GM21381 (cell line): ENCODE data around the gene ZBTB32.
"Not testable (repeated sequence)": the region's sequence is repeated elsewhere in the genome, so short reads cannot be mapped to it uniquely, and the experiment has no call there.

Experiments used
- ATAC-seq: cut with Tn5 transposase; IDR thresholded peaks from one replicate; pipeline ENCODE4 v1.9.1; 2021; ENCODE audit warnings: mild to moderate bottlenecking, moderate library complexity; ENCODE audit not compliant: unreplicated experiment

Gene ZBTB32

GRCh38 chr19:35718345-35719041 is 14.1 kb downstream of the ZBTB32 start:
- no peak for ATAC-seq

DNA sequence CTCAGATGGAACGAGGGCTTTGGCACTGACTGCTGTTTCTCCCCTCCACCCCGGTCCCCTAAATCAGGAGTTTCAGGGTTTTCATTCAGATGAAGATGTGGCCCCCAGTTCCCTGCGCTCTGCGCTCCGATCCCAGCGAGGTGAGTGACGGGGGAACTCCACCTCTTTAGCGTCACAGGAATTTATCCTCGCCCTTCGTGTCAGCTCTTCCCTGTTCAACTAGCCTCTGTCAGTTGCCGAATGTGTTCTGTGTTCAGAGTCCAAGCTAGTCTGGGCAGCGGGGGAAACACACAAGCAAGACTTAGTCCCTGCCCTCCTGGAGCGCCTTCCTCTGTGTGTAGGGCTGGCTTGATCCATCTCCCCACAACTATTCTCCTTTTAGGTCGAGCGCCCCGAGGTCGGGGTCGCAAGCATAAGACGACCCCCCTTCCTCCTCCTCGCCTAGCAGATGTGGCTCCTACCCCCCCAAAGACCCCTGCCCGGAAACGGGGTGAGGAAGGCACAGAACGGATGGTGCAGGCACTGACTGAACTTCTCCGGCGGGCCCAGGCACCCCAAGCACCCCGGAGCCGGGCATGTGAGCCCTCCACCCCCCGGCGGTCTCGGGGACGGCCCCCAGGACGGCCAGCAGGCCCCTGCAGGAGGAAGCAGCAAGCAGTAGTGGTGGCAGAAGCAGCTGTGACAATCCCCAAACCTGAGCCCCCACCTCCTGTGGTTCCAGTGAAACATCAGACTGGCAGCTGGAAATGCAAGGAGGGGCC is 15.2 kb downstream of the ZBTB32 start:
- ATAC-seq = no peak

DNA sequence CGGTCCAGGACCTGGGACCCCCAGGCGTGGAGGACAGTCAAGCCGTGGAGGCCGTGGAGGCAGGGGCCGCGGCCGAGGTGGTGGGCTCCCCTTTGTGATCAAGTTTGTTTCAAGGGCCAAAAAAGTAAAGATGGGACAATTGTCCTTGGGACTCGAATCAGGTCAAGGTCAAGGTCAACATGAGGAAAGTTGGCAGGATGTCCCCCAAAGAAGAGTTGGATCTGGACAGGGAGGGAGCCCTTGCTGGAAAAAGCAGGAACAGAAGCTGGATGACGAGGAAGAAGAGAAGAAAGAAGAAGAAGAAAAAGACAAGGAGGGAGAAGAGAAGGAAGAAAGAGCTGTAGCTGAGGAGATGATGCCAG is 15.8 kb downstream of the ZBTB32 start:
- ATAC-seq = no peak

DNA sequence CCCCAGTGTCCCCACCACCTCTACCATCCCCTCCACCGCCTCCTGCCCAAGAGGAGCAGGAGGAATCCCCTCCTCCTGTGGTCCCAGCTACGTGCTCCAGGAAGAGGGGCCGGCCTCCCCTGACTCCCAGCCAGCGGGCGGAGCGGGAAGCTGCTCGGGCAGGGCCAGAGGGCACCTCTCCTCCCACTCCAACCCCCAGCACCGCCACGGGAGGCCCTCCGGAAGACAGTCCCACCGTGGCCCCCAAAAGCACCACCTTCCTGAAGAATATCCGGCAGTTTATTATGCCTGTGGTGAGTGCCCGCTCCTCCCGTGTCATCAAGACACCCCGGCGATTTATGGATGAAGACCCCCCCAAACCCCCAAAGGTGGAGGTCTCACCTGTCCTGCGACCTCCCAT is 16.3 kb downstream of the ZBTB32 start:
- no peak for ATAC-seq

- no peak for ATAC-seq
These were observed 17.0 kb downstream of the ZBTB32 start for GRCh38 chr19:35721374-35721773.

GRCh38 chr19:35722461-35722860 is 18.1 kb downstream of the ZBTB32 start:
- no peak for ATAC-seq

DNA sequence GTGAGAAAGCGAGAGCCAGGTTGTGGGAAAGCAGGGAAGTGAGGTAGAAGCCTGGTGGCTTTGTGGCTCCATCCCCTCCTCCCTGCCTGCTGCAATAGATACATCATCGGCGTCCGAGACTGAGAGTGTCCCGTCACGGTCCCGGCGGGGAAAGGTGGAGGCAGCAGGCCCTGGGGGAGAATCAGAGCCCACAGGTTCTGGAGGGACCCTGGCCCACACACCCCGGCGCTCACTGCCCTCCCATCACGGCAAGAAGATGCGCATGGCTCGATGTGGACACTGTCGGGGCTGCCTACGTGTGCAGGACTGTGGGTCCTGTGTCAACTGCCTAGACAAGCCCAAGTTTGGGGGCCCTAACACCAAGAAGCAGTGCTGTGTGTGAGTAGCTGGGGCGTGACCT is 18.5 kb downstream of the ZBTB32 start:
- ATAC-seq = no peak

GRCh38 chr19:35723671-35724070 is 19.3 kb downstream of the ZBTB32 start:
- no peak for ATAC-seq

DNA sequence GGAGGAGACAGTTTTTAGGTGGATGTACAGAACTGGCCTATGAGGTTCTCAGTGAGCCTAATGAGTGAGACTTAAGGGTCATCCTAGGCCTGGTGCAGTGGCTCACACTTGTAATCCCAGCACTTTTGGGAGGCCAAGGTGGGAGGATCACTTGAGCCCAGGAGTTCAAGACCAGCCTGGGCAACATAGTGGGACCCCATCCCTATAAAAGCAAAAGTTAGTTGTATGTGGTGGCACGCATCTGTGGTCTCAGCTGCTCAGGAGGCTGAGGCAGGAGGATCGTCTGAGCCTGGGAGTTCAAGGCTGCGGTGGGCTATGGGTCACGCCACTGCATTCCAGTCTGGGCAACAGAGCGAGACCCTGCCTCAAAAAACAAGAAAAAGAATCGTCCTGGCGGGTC is 19.8 kb downstream of the ZBTB32 start:
- not testable (repeated sequence) for ATAC-seq

GRCh38 chr19:35724560-35724959 is 20.2 kb downstream of the ZBTB32 start:
- ATAC-seq = no peak

- no peak for ATAC-seq
These were observed 21.0 kb downstream of the ZBTB32 start for GRCh38 chr19:35725216-35725861.

- ATAC-seq = no peak
These were observed 22.9 kb downstream of the ZBTB32 start for GRCh38 chr19:35727053-35727955.

GRCh38 chr19:35727956-35728706 is 23.8 kb downstream of the ZBTB32 start:
- ATAC-seq = no peak

DNA sequence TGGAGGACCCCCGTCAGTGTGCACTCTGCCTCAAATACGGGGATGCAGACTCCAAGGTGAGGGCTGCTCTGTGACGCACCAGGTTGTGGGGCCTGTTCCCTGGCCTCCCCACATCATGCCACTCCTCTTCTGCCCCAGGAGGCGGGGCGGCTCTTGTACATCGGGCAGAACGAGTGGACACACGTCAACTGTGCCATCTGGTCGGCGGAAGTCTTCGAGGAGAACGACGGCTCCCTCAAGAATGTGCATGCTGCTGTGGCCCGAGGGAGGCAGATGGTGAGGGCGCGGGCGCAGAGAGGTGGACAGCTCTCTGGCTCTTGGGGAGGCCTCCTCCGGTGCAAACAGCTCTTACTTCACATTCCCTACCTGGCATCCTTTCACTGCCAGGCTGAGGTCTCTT is 24.7 kb downstream of the ZBTB32 start:
- no peak for ATAC-seq

DNA sequence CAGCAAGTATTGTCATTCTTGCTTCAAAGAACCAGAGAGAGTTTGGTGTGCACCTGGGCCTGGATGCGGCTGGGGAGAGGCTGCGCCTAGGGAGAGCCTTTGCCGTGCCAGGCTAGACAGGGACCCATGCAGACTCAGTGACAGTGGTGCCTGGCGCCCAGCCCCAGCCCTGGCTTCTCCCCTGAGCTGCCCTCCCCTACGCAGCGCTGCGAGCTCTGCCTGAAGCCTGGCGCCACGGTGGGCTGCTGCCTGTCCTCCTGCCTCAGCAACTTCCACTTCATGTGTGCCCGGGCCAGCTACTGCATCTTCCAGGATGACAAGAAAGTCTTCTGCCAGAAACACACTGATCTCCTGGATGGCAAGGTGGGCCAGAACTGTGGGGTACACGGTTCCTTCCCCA is 25.4 kb downstream of the ZBTB32 start:
- no peak for ATAC-seq

DNA sequence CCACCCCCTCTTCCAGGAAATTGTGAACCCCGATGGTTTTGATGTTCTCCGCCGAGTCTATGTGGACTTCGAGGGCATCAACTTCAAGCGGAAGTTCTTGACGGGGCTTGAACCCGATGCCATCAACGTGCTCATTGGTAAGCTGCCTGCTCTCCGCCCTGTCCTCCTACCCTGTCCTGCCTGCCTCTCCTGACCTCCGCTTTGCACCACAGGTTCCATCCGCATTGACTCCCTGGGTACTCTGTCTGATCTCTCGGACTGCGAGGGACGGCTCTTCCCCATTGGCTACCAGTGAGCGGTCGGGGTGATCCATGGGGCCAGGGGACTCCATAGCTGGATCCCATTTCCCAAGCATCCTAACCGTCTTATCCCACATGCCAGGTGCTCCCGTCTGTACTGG is 26.0 kb downstream of the ZBTB32 start:
- no peak for ATAC-seq

DNA sequence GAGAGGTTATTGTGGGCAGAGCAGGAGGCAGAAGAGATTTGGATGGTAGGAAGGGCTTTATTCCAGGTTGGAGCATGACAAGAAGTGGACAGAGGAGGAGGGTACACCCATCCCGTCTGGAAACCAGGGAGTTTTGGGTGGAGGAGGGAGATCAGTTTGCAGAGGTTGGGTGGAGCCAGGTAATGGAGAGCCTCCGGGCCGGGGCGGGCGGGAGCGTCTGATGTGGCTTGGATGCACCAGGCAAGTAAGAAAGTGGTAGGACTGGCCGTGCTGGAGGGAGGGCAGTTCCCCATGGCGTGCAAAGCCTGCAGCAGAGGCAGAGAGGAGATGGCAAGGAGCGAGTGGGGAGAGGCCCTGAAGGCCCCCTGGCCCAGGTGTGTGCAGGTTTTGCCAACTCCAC is 27.0 kb downstream of the ZBTB32 start:
- no peak for ATAC-seq

DNA sequence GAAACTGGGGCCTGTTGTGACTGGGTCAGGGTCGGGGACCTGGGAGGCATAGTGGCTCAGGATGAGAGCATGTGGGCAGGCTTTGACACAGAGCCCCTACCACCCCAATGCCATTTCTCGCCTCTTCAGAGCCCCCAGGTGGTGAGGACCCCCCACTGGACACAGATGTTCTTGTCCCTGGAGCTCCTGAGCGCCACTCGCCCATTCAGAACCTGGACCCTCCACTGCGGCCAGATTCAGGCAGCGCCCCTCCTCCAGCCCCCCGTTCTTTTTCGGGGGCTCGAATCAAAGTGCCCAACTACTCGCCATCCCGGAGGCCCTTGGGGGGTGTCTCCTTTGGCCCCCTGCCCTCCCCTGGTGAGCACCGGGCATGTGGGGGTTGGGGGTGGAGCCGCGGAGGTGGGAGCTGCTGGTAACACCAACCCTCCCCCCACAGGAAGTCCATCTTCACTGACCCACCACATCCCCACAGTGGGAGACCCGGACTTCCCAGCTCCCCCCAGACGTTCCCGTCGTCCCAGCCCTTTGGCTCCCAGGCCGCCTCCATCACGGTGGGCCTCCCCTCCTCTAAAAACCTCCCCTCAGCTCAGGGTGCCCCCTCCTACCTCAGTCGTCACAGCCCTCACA is 27.5 kb downstream of the ZBTB32 start:
- no peak for ATAC-seq

- ATAC-seq = no peak
These were observed 28.3 kb downstream of the ZBTB32 start for GRCh38 chr19:35732540-35733179.
